Parathyroid adenoma (tissue), 2 donors: ENCODE results near the gene OSCAR.

Experiments
- H2AFZ ChIP-seq: fragments of 300-600 bp; sonication (generic); one replicate; pipeline ENCODE4 v1.7.0; 2017; ENCODE audit warnings: antibody characterized with exemption, mild to moderate bottlenecking
- H3K27ac ChIP-seq: fragments of 300-600 bp; sonication (generic); one replicate; pipeline ENCODE4 v1.7.0; 2017
- H3K27me3 ChIP-seq: fragments of 300-600 bp; sonication (generic); one replicate; pipeline ENCODE4 v1.7.0; 2017; ENCODE audit warnings: low read length; ENCODE audit not compliant: control insufficient read depth, insufficient read depth
- H3K36me3 ChIP-seq: fragments of 300-600 bp; sonication (generic); one replicate; pipeline ENCODE4 v1.7.0; 2017; ENCODE audit warnings: low read length; ENCODE audit not compliant: control insufficient read depth, insufficient read depth
- H3K4me1 ChIP-seq: fragments of 300-600 bp; sonication (generic); one replicate; pipeline ENCODE4 v1.7.0; 2017; ENCODE audit warnings: control low read depth
- H3K4me2 ChIP-seq: fragments of 300-600 bp; sonication (generic); one replicate; pipeline ENCODE4 v1.7.0; 2017; ENCODE audit warnings: low read length
- H3K4me3 ChIP-seq: fragments of 300-600 bp; sonication (generic); one replicate; pipeline ENCODE4 v1.7.0; 2017; ENCODE audit warnings: low read depth, low read length
- H3K79me2 ChIP-seq: fragments of 300-600 bp; sonication (generic); one replicate; pipeline ENCODE4 v1.7.0; 2017; ENCODE audit warnings: control low read depth
- H3K9ac ChIP-seq: fragments of 300-600 bp; sonication (generic); one replicate; pipeline ENCODE4 v1.7.0; 2017; ENCODE audit warnings: mild to moderate bottlenecking
- H3K9me3 ChIP-seq: fragments of 300-600 bp; sonication (generic); one replicate; pipeline ENCODE4 v1.7.0; 2017; ENCODE audit warnings: low read length; ENCODE audit not compliant: control insufficient read depth
- TF ChIP-seq, protein P1 (sequence below): fragments of 300-600 bp; sonication (generic); IDR thresholded peaks from one replicate; pipeline ENCODE4 v1.7.0; 2017; ENCODE audit warnings: antibody characterized with exemption, mild to moderate bottlenecking
- donor health status: primary hyperparathyroidism.

The OSCAR gene

DNA sequence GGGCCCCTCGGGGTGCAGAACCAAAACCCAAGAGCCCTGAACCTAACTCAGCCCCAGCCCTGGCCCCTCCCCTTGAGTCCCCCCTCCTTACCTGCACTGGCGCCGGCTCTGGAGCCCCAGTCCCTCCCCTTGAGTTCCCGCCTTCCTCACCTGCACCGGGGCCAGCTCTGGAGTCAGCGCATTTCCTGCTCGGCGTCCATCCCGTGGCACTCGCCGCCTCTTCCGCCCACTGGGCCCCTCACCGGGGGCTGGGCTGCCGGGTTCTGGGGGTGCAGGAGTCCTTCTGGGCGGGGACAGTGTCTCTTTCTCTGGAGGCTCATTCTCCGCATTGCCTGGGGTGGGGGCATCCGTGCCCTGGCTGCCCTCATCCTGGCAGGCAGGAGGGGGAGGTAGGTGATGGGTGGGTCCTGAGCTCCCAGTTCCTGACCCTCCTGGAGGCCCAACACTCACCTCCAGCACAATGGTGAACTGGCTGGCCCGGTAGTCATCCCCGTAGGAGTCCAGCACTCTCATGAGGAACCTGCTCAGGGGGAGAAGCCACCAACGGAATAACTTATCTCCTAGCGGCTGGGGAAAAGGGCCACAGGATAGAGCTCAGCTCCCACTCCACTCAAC is 7.4 kb upstream of the OSCAR start:
- Histone ChIP-seq H3K9ac (no peak overlapping the region), H2AFZ (no peak overlapping the region), H3K36me3 (no peaks in the 10 kb centered on the region), H3K4me2 (no peak overlapping the region), H3K79me2 (peaks cover 13% of the 10 kb centered on the region), H3K9me3 (no peaks in the 10 kb centered on the region), H3K4me1 (no peaks in the 10 kb centered on the region), H3K27me3 (no peaks in the 10 kb centered on the region), H3K4me3 (no peak overlapping the region), H3K27ac (no peak overlapping the region)
- TF ChIP-seq, protein P1, sequence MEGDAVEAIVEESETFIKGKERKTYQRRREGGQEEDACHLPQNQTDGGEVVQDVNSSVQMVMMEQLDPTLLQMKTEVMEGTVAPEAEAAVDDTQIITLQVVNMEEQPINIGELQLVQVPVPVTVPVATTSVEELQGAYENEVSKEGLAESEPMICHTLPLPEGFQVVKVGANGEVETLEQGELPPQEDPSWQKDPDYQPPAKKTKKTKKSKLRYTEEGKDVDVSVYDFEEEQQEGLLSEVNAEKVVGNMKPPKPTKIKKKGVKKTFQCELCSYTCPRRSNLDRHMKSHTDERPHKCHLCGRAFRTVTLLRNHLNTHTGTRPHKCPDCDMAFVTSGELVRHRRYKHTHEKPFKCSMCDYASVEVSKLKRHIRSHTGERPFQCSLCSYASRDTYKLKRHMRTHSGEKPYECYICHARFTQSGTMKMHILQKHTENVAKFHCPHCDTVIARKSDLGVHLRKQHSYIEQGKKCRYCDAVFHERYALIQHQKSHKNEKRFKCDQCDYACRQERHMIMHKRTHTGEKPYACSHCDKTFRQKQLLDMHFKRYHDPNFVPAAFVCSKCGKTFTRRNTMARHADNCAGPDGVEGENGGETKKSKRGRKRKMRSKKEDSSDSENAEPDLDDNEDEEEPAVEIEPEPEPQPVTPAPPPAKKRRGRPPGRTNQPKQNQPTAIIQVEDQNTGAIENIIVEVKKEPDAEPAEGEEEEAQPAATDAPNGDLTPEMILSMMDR = no peak

- no peak overlapping the region for H3K4me2 ChIP-seq
- H3K27me3 ChIP-seq = no peaks in the 10 kb centered on the region
- H3K9me3 ChIP-seq = no peaks in the 10 kb centered on the region
- peaks cover 16% of the 10 kb centered on the region for H3K79me2 ChIP-seq
- no peak overlapping the region for H2AFZ ChIP-seq
- H3K9ac ChIP-seq = no peak overlapping the region
- no peaks in the 10 kb centered on the region for H3K36me3 ChIP-seq
- TF ChIP-seq, protein P1 = no peak
- no peak overlapping the region for H3K27ac ChIP-seq
- H3K4me1 ChIP-seq = no peaks in the 10 kb centered on the region
- H3K4me3 ChIP-seq = no peak overlapping the region
These were observed 6.1 kb upstream of the OSCAR start for GRCh38 chr19:54106716-54107115.

GRCh38 chr19:54105796-54106195 is 5.2 kb upstream of the OSCAR start:
- Histone ChIP-seq H3K4me2 (no peak overlapping the region), H3K9ac (no peak overlapping the region), H3K36me3 (no peaks in the 10 kb centered on the region), H3K79me2 (peaks cover 16% of the 10 kb centered on the region), H3K27me3 (no peaks in the 10 kb centered on the region), H3K9me3 (no peaks in the 10 kb centered on the region), H3K4me3 (no peak overlapping the region), H3K27ac (no peak overlapping the region), H3K4me1 (no peaks in the 10 kb centered on the region), H2AFZ (no peak overlapping the region)
- TF ChIP-seq, protein P1 = no peak

GRCh38 chr19:54104998-54105715 is 4.6 kb upstream of the OSCAR start:
- H3K4me1 ChIP-seq = no peaks in the 10 kb centered on the region
- no peaks in the 10 kb centered on the region for H3K36me3 ChIP-seq
- no peak overlapping the region for H3K9ac ChIP-seq
- H2AFZ ChIP-seq = no peak overlapping the region
- TF ChIP-seq, protein P1 = no peak
- H3K27ac ChIP-seq = no peak overlapping the region
- H3K4me3 ChIP-seq = no peak overlapping the region
- peaks cover 16% of the 10 kb centered on the region for H3K79me2 ChIP-seq
- no peak overlapping the region for H3K4me2 ChIP-seq
- no peaks in the 10 kb centered on the region for H3K27me3 ChIP-seq
- no peaks in the 10 kb centered on the region for H3K9me3 ChIP-seq
